ENCODE data around the gene SPINDOC.

- TF ChIP-seq, protein P1, sequence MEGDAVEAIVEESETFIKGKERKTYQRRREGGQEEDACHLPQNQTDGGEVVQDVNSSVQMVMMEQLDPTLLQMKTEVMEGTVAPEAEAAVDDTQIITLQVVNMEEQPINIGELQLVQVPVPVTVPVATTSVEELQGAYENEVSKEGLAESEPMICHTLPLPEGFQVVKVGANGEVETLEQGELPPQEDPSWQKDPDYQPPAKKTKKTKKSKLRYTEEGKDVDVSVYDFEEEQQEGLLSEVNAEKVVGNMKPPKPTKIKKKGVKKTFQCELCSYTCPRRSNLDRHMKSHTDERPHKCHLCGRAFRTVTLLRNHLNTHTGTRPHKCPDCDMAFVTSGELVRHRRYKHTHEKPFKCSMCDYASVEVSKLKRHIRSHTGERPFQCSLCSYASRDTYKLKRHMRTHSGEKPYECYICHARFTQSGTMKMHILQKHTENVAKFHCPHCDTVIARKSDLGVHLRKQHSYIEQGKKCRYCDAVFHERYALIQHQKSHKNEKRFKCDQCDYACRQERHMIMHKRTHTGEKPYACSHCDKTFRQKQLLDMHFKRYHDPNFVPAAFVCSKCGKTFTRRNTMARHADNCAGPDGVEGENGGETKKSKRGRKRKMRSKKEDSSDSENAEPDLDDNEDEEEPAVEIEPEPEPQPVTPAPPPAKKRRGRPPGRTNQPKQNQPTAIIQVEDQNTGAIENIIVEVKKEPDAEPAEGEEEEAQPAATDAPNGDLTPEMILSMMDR (IDR thresholded peaks at IDR 0.05 in 2 of 3, conservative IDR thresholded peaks at IDR 0.05 in 1 of 3; ENCODE audit: borderline replicate concordance in 1 of 3, insufficient read depth in 1 of 3, low read depth in 2 of 3, low read length in 2 of 3): no peak
- TF ChIP-seq EZH2 (IDR thresholded peaks at IDR 0.05) (no peak), POLR2A (IDR thresholded peaks at IDR 0.05; ENCODE audit: borderline replicate concordance, extremely low read depth, insufficient read depth, insufficient read length) (no peak), POLR2AphosphoS5 (IDR thresholded peaks at IDR 0.05; ENCODE audit: low read depth, low read length) (no peak), EGR1 (IDR thresholded peaks at IDR 0.05; ENCODE audit: low read depth) (no peak)
- TF ChIP-seq, protein P2, sequence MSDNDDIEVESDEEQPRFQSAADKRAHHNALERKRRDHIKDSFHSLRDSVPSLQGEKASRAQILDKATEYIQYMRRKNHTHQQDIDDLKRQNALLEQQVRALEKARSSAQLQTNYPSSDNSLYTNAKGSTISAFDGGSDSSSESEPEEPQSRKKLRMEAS (IDR thresholded peaks at IDR 0.05): no peak
- TF ChIP-seq, protein P3, sequence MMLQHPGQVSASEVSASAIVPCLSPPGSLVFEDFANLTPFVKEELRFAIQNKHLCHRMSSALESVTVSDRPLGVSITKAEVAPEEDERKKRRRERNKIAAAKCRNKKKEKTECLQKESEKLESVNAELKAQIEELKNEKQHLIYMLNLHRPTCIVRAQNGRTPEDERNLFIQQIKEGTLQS (IDR thresholded peaks at IDR 0.05): no peak
These were observed 18.1 kb downstream of the SPINDOC start for GRCh38 chr11:63831326-63831725.
